Hepatocyte (in vitro differentiated cells): ENCODE data around the gene NANS. TPM values are rescaled to one million over a fixed set of nuclear protein-coding genes. Genes with fewer than 3 reads are reported as not detected.
A peak's percentile ranks its signal among the peaks of the same experiment; 100 is the strongest.
"Not testable (repeated sequence)": the region's sequence is repeated elsewhere in the genome, so short reads cannot be mapped to it uniquely, and the experiment has no call there.

Experiments
- DNase-seq: peaks from one replicate; pipeline ENCODE4 v3.0.0-alpha.2; 2016; ENCODE audit warnings: low spot score
- H2AFZ ChIP-seq: fragments of 200-600 bp; sonication (generic); 2 replicates; pipeline ENCODE4 v1.6.0; 2016; ENCODE audit warnings: antibody characterized with exemption, mild to moderate bottlenecking
- H3K27ac ChIP-seq: fragments of 200-600 bp; sonication (generic); 2 replicates; pipeline ENCODE4 v1.5.1; 2016; ENCODE audit warnings: mild to moderate bottlenecking
- H3K27me3 ChIP-seq: fragments of 200-600 bp; sonication (generic); 2 replicates; pipeline ENCODE4 v1.6.1; 2016
- H3K36me3 ChIP-seq: fragments of 200-600 bp; sonication (generic); replicated peaks from 2 replicates; pipeline ENCODE4 v1.5.1; 2016; ENCODE audit warnings: low read depth; ENCODE audit not compliant: insufficient read depth
- H3K4me1 ChIP-seq: fragments of 200-600 bp; sonication (generic); 2 replicates; pipeline ENCODE4 v1.5.1; 2016; ENCODE audit warnings: mild to moderate bottlenecking, moderate library complexity; ENCODE audit not compliant: insufficient read depth
- H3K4me2 ChIP-seq: fragments of 200-600 bp; sonication (generic); 2 replicates; pipeline ENCODE4 v1.6.0; 2016
- H3K4me3 ChIP-seq: fragments of 200-600 bp; sonication (generic); 2 replicates; pipeline ENCODE4 v1.5.1; 2016; ENCODE audit warnings: mild to moderate bottlenecking
- H3K79me2 ChIP-seq: fragments of 200-600 bp; sonication (generic); 2 replicates; pipeline ENCODE4 v1.6.0; 2017; ENCODE audit warnings: mild to moderate bottlenecking
- H3K9me2 ChIP-seq: fragments of 200-600 bp; sonication (generic); replicated peaks from 2 replicates; pipeline ENCODE4 v1.6.0; 2017; ENCODE audit warnings: mild to moderate bottlenecking; ENCODE audit not compliant: insufficient read depth
- H3K9me3 ChIP-seq: fragments of 200-600 bp; sonication (generic); 2 replicates; pipeline ENCODE4 v1.5.1; 2016; ENCODE audit warnings: low read depth, mild to moderate bottlenecking
- H4K20me1 ChIP-seq: fragments of 200-600 bp; sonication (generic); 2 replicates; pipeline ENCODE4 v1.6.0; 2016; ENCODE audit warnings: mild to moderate bottlenecking; ENCODE audit not compliant: insufficient read depth, poor library complexity, severe bottlenecking
- EZH2 ChIP-seq: fragments of 200-600 bp; sonication (generic); IDR thresholded peaks from 2 replicates; pipeline ENCODE4 v1.6.1; 2016; ENCODE audit warnings: antibody characterized with exemption, mild to moderate bottlenecking, borderline replicate concordance
- EZH2phosphoT487 ChIP-seq: fragments of 200-600 bp; sonication (generic); IDR thresholded peaks from one replicate; pipeline ENCODE4 v1.6.1; 2018; ENCODE audit warnings: antibody characterized with exemption, mild to moderate bottlenecking, low read depth, moderate library complexity; ENCODE audit not compliant: unreplicated experiment, severe bottlenecking
- WGBS: methylation state at CpG from one replicate; pipeline ENCODE4 v1.1.6; 2016; ENCODE audit warnings: low lambda C conversion rate; ENCODE audit errors: missing lambda C conversion rate; 5-methylcytosine and 5-hydroxymethylcytosine counted together
- polyA plus RNA-seq: library from polyadenylated mRNA; unstranded; fragments of >200 nt; fragmentation: Nextera tagmentation; extraction: Ambion mirVana; gene quantifications from 2 replicates; pipeline ENCODE4 v1.2.1, GENCODE V29; 2016
- total RNA-seq: library from RNA; depleted of rRNA; stranded (reverse); fragments of >200 nt; gene quantifications from 2 replicates; pipeline ENCODE4 v1.2.3, GENCODE V29; 2014
- TF ChIP-seq, protein P1 (sequence below): fragments of 200-600 bp; sonication (generic); IDR thresholded peaks from 2 replicates; pipeline ENCODE4 v1.5.1; 2016; ENCODE audit warnings: antibody characterized with exemption, mild to moderate bottlenecking; ENCODE audit not compliant: poor library complexity

Gene NANS
- total and polyA plus RNA-seq, 2 experiments from 2014 or later: 62.9 to 88.8 TPM

DNA sequence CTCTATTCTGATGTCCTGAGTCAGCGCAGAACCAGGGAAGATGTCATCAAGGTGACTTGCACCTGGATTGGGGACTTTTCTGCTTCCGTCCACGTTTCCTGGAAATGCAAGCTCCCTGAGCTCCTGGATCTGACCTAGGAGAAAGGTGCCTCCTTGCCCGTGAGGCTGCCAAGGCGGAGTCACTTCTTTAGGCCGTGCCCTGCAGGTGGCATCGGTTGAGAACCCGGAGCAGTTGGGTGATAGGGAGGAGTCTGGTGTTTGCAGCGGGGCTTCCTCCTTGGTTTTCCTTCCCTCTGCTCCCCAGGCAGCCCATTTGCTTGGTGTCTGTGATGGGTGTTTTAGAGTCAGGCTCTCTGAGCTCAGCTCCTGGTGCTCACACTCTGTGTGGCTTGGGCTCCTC is 15.2 kb downstream of the NANS start:
- Histone ChIP-seq H2AFZ (no peak overlapping the region), H3K9me3 (no peaks in the 10 kb centered on the region), H3K4me3 (no peak overlapping the region), H3K27me3 (no peaks in the 10 kb centered on the region), H3K27ac (peak overlapping the region; percentile 90), H3K36me3 (no peaks in the 10 kb centered on the region), H3K79me2 (peaks cover 60% of the 10 kb centered on the region), H3K9me2 (no peaks in the 10 kb centered on the region), H3K4me1 (peaks cover 21% of the 10 kb centered on the region), H4K20me1 (no peaks in the 10 kb centered on the region), H3K4me2 (peak overlapping the region; percentile 60)
- no peak for DNase-seq
- TF ChIP-seq EZH2: no peak
- 94% methylated on average over 9 of the region's 9 CpGs for whole genome bisulfite sequencing

DNA sequence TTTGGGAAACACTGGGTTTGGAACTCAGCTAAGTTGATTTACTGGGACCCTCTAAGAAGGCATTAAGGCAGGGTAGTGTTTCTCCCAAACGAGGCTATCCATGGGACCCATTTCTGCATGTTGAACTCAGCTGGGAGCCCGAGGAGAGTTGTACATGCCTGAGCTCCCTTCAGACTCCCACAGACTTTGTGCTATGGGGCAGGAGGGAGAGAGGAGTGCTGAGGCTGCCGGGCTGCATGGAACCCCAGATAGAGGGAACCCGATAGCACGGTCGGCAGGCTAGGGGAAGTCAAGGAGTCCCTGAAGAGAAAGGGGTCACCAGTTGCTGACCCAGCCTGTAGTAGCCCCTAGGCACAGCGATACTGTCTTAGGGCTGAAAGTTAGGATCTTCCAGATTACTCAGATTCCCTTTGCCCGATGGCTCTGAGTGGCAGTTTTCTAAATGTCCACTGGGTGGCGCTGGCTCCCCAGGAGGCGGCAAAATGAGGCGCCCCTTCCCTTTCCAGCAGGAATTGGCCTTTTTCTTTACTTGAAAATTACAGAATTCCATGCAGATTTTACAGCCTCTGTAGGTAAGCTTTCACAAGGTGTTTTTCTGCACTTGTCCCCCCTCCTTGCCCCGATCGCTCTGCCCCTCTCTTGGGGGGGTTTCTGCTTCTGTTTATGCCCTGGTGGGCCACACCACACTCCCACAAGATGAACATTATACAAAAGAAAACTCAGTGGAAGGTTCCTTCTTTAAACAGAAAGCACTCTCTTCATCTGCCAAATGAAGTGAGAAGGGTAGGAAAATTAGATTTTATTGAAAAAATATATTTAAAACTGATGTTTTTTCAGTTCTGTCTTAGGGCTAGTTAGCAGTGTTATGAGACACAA is 17.8 kb downstream of the NANS start:
- H2AFZ ChIP-seq: peak overlapping the region; percentile 30

DNA sequence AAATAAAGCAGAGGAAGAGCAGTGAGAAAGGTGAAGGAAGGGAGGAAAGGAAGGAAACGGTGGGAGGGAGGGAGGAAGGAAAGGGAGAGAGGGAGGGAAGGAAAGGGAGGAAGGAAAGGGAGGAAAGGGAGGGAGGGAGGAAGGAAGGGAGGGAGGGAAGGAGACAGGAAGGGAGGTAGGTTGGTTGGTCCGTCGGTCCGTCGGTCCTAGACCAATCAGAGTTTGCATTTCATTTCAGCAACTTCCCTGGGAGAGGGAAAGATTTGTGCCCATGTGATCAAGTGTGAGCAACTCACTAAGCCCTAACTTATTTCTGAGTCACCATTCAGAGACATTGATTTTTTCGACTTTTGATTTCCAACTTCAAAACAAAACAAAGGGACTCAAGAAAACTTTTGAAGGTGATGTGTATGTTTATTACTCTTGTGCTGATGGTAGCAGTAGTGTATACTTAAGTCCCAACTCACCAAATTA is 18.8 kb downstream of the NANS start:
- no peak for DNase-seq
- Histone ChIP-seq H3K4me1 (peaks cover 21% of the 10 kb centered on the region), H3K79me2 (peaks cover 34% of the 10 kb centered on the region), H2AFZ (no peak overlapping the region), H3K36me3 (no peaks in the 10 kb centered on the region), H3K27ac (peak overlapping the region; percentile 66), H3K9me2 (no peaks in the 10 kb centered on the region), H3K4me3 (no peak overlapping the region), H3K4me2 (no peak overlapping the region), H4K20me1 (no peaks in the 10 kb centered on the region), H3K27me3 (no peaks in the 10 kb centered on the region), H3K9me3 (no peaks in the 10 kb centered on the region)
- no peak for TF ChIP-seq EZH2
- TF ChIP-seq, protein P1, sequence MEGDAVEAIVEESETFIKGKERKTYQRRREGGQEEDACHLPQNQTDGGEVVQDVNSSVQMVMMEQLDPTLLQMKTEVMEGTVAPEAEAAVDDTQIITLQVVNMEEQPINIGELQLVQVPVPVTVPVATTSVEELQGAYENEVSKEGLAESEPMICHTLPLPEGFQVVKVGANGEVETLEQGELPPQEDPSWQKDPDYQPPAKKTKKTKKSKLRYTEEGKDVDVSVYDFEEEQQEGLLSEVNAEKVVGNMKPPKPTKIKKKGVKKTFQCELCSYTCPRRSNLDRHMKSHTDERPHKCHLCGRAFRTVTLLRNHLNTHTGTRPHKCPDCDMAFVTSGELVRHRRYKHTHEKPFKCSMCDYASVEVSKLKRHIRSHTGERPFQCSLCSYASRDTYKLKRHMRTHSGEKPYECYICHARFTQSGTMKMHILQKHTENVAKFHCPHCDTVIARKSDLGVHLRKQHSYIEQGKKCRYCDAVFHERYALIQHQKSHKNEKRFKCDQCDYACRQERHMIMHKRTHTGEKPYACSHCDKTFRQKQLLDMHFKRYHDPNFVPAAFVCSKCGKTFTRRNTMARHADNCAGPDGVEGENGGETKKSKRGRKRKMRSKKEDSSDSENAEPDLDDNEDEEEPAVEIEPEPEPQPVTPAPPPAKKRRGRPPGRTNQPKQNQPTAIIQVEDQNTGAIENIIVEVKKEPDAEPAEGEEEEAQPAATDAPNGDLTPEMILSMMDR: no peak
- TF ChIP-seq EZH2phosphoT487: no peak
- WGBS: 93% methylated on average over 2 of the region's 6 CpGs

More for the DNA sequence above, 17.8 kb downstream of the NANS start:
- H3K36me3 ChIP-seq: no peaks in the 10 kb centered on the region
- H4K20me1 ChIP-seq: no peaks in the 10 kb centered on the region
- H3K9me3 ChIP-seq: no peaks in the 10 kb centered on the region
- peaks cover 21% of the 10 kb centered on the region for H3K4me1 ChIP-seq
- DNase-seq: peak; percentile 75
- WGBS: 23% methylated on average over 13 of the region's 13 CpGs
- no peaks in the 10 kb centered on the region for H3K27me3 ChIP-seq
- H3K9me2 ChIP-seq: no peaks in the 10 kb centered on the region
- TF ChIP-seq EZH2 (no peak), EZH2phosphoT487 (no peak)
- TF ChIP-seq, protein P1: peak; percentile 91
- H3K27ac ChIP-seq: peak overlapping the region; percentile 84
- peak overlapping the region; percentile 52 for H3K4me2 ChIP-seq
- H3K79me2 ChIP-seq: peaks cover 42% of the 10 kb centered on the region
- no peak overlapping the region for H3K4me3 ChIP-seq

DNA sequence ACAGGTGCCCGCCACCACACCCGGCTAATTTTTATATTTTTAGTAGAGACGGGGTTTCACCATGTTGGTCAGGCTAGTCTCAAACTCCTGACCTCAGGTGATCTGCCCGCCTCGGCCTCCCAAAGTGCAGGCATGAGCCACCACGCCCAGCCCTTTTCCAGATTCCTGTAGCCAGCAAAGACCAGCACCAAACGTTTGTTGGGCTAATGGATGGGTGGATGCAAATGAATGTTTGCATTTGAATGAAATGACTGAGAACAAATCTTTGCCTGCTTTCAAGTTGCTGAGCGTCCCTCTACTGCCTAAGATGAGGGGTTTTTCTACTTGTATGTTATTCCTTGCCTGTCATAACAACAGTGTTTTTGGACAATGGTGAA is 20.0 kb downstream of the NANS start:
- Histone ChIP-seq H3K79me2 (peaks cover 28% of the 10 kb centered on the region), H3K4me1 (peaks cover 21% of the 10 kb centered on the region)
- not testable (repeated sequence) for H3K4me3 ChIP-seq, H3K36me3 ChIP-seq, H3K4me2 ChIP-seq, H3K9me2 ChIP-seq, H3K27ac ChIP-seq, DNase-seq, H3K27me3 ChIP-seq, H4K20me1 ChIP-seq, H3K9me3 ChIP-seq, H2AFZ ChIP-seq
- 90% methylated on average over 8 of the region's 8 CpGs for WGBS
